BLaER1 treated with 17β-estradiol and CSF1 and Interleukin-3, amounts not matched to agents 10 nM and 100 nM (cell line): ENCODE results near the gene MRPS10.
A peak's percentile ranks its signal among the peaks of the same experiment; 100 is the strongest.
"Not testable (repeated sequence)": the region's sequence is repeated elsewhere in the genome, so short reads cannot be mapped to it uniquely, and the experiment has no call there.

Experiments
- H3K27ac ChIP-seq, 11 experiments: shearing (Covaris generic); formaldehyde crosslinking; 2 replicates each; pipeline ENCODE4 v1.8.1; 2022
- H3K27me3 ChIP-seq, 11 experiments: shearing (Covaris generic); formaldehyde crosslinking; 2 replicates each; pipeline ENCODE4 v1.8.1; 2022
- H3K36me3 ChIP-seq, 11 experiments: shearing (Covaris generic); formaldehyde crosslinking; 2 replicates each; pipeline ENCODE4 v1.8.1; 2022
- H3K4me1 ChIP-seq, 10 experiments: shearing (Covaris generic); formaldehyde crosslinking; 2 replicates each; pipeline ENCODE4 v1.8.1; 2022
- H3K4me2 ChIP-seq, 11 experiments: shearing (Covaris generic); formaldehyde crosslinking; 2 replicates each; pipeline ENCODE4 v1.8.1; 2022
- H3K4me3 ChIP-seq, 10 experiments: shearing (Covaris generic); formaldehyde crosslinking; 2 replicates each; pipeline ENCODE4 v1.8.1; 2022
- H3K9ac ChIP-seq, 11 experiments: shearing (Covaris generic); formaldehyde crosslinking; 2 replicates each; pipeline ENCODE4 v1.8.1; 2022
- H3K9me3 ChIP-seq, 11 experiments: shearing (Covaris generic); formaldehyde crosslinking; replicated peaks in 1 of 11; 2 replicates each; pipeline ENCODE4 v1.8.1; 2022
- H4K20me1 ChIP-seq, 11 experiments: shearing (Covaris generic); formaldehyde crosslinking; 2 replicates each; pipeline ENCODE4 v1.8.1; 2022
- Cebpa-rat ChIP-seq, 11 experiments: shearing (Covaris generic); IDR thresholded peaks; 2 replicates each; pipeline ENCODE4 v1.8.1; 2022

MRPS10 gene

GRCh38 chr6:42201382-42201781 is 16.3 kb downstream of the MRPS10 start:
- peaks cover 39 to 89% (median 70%) of the 10 kb centered on the region in 11 experiments for H3K36me3 ChIP-seq
- no peak overlapping the region for H3K9ac ChIP-seq
- no peak for TF ChIP-seq Cebpa-rat (IDR thresholded peaks at IDR 0.05)
- H3K27me3 ChIP-seq: no peaks in the 10 kb centered on the region
- H3K4me2 ChIP-seq: no peak overlapping the region
- no peak overlapping the region for H3K4me3 ChIP-seq
- H4K20me1 ChIP-seq: no peaks in the 10 kb centered on the region
- no peak overlapping the region for H3K27ac ChIP-seq
- H3K4me1 ChIP-seq: peaks cover 3 to 15% (median 10%) of the 10 kb centered on the region in 10 experiments; a peak in 17 of 20 replicates
- H3K9me3 ChIP-seq: peaks cover 6 to 39% (median 22%) of the 10 kb centered on the region in 11 experiments; a peak in 21 of 22 replicates

DNA sequence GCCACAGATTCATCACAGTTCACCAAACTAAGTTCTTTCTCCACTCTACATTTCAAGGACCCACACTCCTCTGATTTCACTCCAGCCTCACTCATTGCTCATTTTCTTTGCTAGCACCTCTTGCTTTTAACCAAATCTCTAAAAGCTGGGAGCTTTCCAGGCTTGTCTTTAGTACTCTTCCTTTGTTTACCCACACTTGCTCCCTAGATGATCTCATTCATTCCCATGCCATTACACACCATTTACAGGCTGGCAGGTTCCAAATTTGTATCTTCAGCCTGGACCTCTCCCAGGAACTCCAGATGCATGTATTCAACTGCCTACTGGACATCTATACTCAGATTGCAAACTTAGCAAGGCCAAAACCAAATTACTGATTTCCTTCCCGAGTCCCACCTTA is 17.6 kb downstream of the MRPS10 start:
- H3K27ac ChIP-seq: no peak overlapping the region
- H3K27me3 ChIP-seq: no peaks in the 10 kb centered on the region
- no peak overlapping the region for H3K9ac ChIP-seq
- no peak overlapping the region for H3K4me3 ChIP-seq
- no peak overlapping the region for H3K4me2 ChIP-seq
- peaks cover 6 to 42% (median 22%) of the 10 kb centered on the region in 11 experiments; a peak in 21 of 22 replicates for H3K9me3 ChIP-seq
- peaks cover 6 to 25% (median 18%) of the 10 kb centered on the region in 10 experiments; a peak in 18 of 20 replicates for H3K4me1 ChIP-seq
- no peaks in the 10 kb centered on the region for H4K20me1 ChIP-seq
- H3K36me3 ChIP-seq: peaks cover 28 to 76% (median 58%) of the 10 kb centered on the region in 11 experiments
- no peak for TF ChIP-seq Cebpa-rat (IDR thresholded peaks at IDR 0.05)

GRCh38 chr6:42199106-42199981 is 18.3 kb downstream of the MRPS10 start:
- peaks cover 6 to 25% (median 18%) of the 10 kb centered on the region in 10 experiments; a peak in 18 of 20 replicates for H3K4me1 ChIP-seq
- no peak overlapping the region for H3K4me3 ChIP-seq
- no peak overlapping the region for H3K9ac ChIP-seq
- no peaks in the 10 kb centered on the region for H4K20me1 ChIP-seq
- no peaks in the 10 kb centered on the region for H3K27me3 ChIP-seq
- H3K36me3 ChIP-seq: peaks cover 21 to 69% (median 51%) of the 10 kb centered on the region in 11 experiments
- no peak for TF ChIP-seq Cebpa-rat (IDR thresholded peaks at IDR 0.05)
- H3K9me3 ChIP-seq: peaks cover 6 to 42% (median 22%) of the 10 kb centered on the region in 11 experiments; a peak in 21 of 22 replicates
- no peak overlapping the region for H3K27ac ChIP-seq
- H3K4me2 ChIP-seq: no peak overlapping the region

GRCh38 chr6:42197555-42198362 is 19.9 kb downstream of the MRPS10 start:
- peaks cover 6 to 25% (median 18%) of the 10 kb centered on the region in 10 experiments; a peak in 18 of 20 replicates for H3K4me1 ChIP-seq
- peaks cover 10 to 53% (median 37%) of the 10 kb centered on the region in 11 experiments for H3K36me3 ChIP-seq
- H3K4me2 ChIP-seq: peak overlapping the region in 4 of 11 experiments; percentile 11 to 41 (median 32); a peak in 6 of 22 replicates
- no peak overlapping the region for H3K9ac ChIP-seq
- TF ChIP-seq Cebpa-rat (IDR thresholded peaks at IDR 0.05): no peak
- peaks cover 6 to 42% (median 22%) of the 10 kb centered on the region in 11 experiments; a peak in 21 of 22 replicates for H3K9me3 ChIP-seq
- H3K27ac ChIP-seq: no peak overlapping the region
- no peaks in the 10 kb centered on the region for H4K20me1 ChIP-seq
- no peak overlapping the region for H3K4me3 ChIP-seq
- H3K27me3 ChIP-seq: no peaks in the 10 kb centered on the region

DNA sequence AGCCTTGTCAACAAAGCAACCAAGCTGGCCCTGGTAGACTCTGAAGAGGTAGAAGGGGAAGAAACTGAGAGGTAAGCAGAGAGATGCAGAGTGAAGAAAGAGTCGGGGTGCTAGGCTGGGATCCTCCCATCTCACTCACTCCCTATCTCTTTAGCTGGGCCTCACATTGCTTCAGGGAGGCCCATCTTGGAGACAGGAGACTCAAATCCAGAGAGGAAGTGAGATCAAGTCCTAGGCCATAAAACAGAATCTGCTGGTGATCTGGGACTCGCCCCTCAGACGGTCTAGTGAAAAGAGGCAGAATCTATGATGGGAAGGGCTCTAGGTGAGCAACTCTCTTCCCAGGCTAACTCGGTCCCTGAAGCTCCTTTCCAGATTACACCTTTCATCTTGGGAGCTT is 22.2 kb downstream of the MRPS10 start:
- Histone ChIP-seq H3K27ac (peak overlapping the region in 4 of 11 experiments; percentile 20 to 45 (median 26); a peak in 5 of 22 replicates), H3K4me1 (peaks cover 6 to 25% (median 17%) of the 10 kb centered on the region in 10 experiments; a peak in 18 of 20 replicates), H3K36me3 (peaks cover 7 to 30% (median 16%) of the 10 kb centered on the region in 11 experiments; a peak in 21 of 22 replicates), H4K20me1 (no peaks in the 10 kb centered on the region), H3K4me3 (no peak overlapping the region), H3K9me3 (peaks cover 5 to 35% (median 16%) of the 10 kb centered on the region in 11 experiments; a peak in 20 of 22 replicates), H3K9ac (no peak overlapping the region), H3K4me2 (peak overlapping the region in 10 of 11 experiments; percentile 1 to 48 (median 27); a peak in 9 of 22 replicates), H3K27me3 (no peaks in the 10 kb centered on the region)
- no peak for TF ChIP-seq Cebpa-rat (IDR thresholded peaks at IDR 0.05)

DNA sequence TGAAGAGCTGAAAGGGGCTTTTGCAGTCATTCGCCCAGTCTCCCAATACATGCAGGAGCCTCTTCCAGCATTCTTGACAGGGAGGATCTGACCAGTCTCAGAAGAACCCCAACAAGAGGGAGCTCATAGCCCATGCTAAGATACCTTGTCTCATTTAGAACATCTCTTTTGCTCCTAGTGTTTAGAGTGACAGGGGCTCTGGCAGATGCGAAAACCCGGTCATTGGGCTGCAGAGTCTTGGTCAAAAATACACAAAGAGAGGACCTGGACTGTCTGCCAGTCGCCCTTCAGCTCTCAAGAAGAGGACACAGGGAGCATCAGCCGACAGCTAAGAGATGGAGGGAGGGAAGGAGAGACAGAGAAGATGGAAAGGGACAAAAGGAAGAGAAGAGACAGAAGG is 23.6 kb downstream of the MRPS10 start:
- Histone ChIP-seq H3K36me3 (peaks cover under 1 to 16% (median 2%) of the 10 kb centered on the region in 11 experiments; a peak in 13 of 22 replicates), H3K4me1 (peaks cover 6 to 25% (median 15%) of the 10 kb centered on the region in 10 experiments; a peak in 18 of 20 replicates), H3K4me2 (no peak overlapping the region), H4K20me1 (no peaks in the 10 kb centered on the region), H3K27ac (no peak overlapping the region), H3K9ac (no peak overlapping the region), H3K27me3 (no peaks in the 10 kb centered on the region), H3K9me3 (peaks cover 0 to 21% (median 2%) of the 10 kb centered on the region in 11 experiments; a peak in 12 of 22 replicates), H3K4me3 (no peak overlapping the region)
- TF ChIP-seq Cebpa-rat (IDR thresholded peaks at IDR 0.05): no peak

GRCh38 chr6:42193491-42193894 is 24.2 kb downstream of the MRPS10 start:
- Histone ChIP-seq H3K36me3 (peaks cover 0 to 13% (median 0%) of the 10 kb centered on the region in 11 experiments; a peak in 6 of 22 replicates), H4K20me1 (no peaks in the 10 kb centered on the region)

DNA sequence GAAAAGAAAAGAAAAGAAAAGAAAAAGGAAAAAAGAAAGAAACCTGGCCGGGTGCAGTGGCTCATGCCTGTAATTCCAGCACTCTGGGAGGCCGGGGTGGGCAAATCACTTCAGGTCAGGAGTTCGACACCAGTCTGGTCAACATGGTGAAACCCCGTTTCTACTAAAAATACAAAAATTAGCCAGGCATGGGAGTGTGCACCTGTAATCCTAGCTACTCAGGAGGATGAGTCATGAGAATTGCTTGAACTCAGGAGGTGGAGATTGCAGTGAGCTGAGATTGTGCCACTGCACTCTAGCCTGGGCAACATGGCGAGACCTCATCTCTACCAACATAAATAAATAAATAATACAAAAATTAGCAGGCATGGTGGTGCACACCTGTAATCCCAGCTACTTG is 25.3 kb downstream of the MRPS10 start:
- not testable (repeated sequence) for H3K4me3 ChIP-seq, H3K4me2 ChIP-seq, H3K9ac ChIP-seq, H3K27me3 ChIP-seq, H3K36me3 ChIP-seq, H4K20me1 ChIP-seq, H3K27ac ChIP-seq
- Histone ChIP-seq H3K9me3 (peaks cover 0 to 13% (median 0%) of the 10 kb centered on the region in 11 experiments; a peak in 6 of 22 replicates), H3K4me1 (peaks cover 0 to 15% (median 11%) of the 10 kb centered on the region in 10 experiments; a peak in 17 of 20 replicates)

More at GRCh38 chr6:42193491-42193894, 24.2 kb downstream of the MRPS10 start:
- Histone ChIP-seq H3K4me3 (no peak overlapping the region), H3K4me1 (peaks cover 6 to 25% (median 15%) of the 10 kb centered on the region in 10 experiments; a peak in 18 of 20 replicates), H3K9ac (no peak overlapping the region), H3K27me3 (no peaks in the 10 kb centered on the region), H3K27ac (no peak overlapping the region), H3K4me2 (no peak overlapping the region), H3K9me3 (peaks cover 0 to 18% (median 0%) of the 10 kb centered on the region in 11 experiments; a peak in 6 of 22 replicates)
- no peak for TF ChIP-seq Cebpa-rat (IDR thresholded peaks at IDR 0.05)
